Activated CD4-positive, alpha-beta T cell treated with anti-CD3 and anti-CD28 coated beads, Interleukin-2, amount 10 ng/mL, durations not matched to agents 24 days and 14 days (primary cell): ENCODE measurements around the gene ETNK2. TPM values are rescaled to one million over a fixed set of nuclear protein-coding genes. Genes with fewer than 3 reads are reported as not detected.
"Not testable (repeated sequence)": the region's sequence is repeated elsewhere in the genome, so short reads cannot be mapped to it uniquely, and the experiment has no call there.

Experiments used
- DNase-seq: peaks from one replicate; pipeline ENCODE4 v3.0.0; 2022
- H3K27ac Mint-ChIP-seq: one replicate; pipeline ENCODE4 v1.8.0; 2022; ENCODE audit warnings: mild to moderate bottlenecking, mixed read lengths
- H3K27me3 Mint-ChIP-seq: one replicate; pipeline ENCODE4 v1.8.0; 2022; ENCODE audit warnings: mixed read lengths
- H3K36me3 Mint-ChIP-seq: one replicate; pipeline ENCODE4 v1.8.0; 2022; ENCODE audit warnings: low read depth, mild to moderate bottlenecking, mixed read lengths
- H3K4me1 Mint-ChIP-seq: one replicate; pipeline ENCODE4 v1.8.0; 2021; ENCODE audit warnings: mixed read lengths
- H3K4me3 Mint-ChIP-seq: one replicate; pipeline ENCODE4 v1.8.0; 2022; ENCODE audit warnings: mild to moderate bottlenecking, moderate library complexity, mixed read lengths
- H3K9me3 Mint-ChIP-seq: one replicate; pipeline ENCODE4 v1.8.0; 2021; ENCODE audit warnings: mixed read lengths
- intact Hi-C: fragments of 100-400 bp; cut with micrococcal nuclease; formaldehyde crosslinking; loops from one replicate; pipeline ENCODE4 v1.15.1; 2023
- total RNA-seq: library from RNA; stranded (reverse); gene quantifications from 2 replicates; pipeline ENCODE4 v1.2.3, GENCODE V29; 2022

ETNK2 gene
- total RNA-seq, 1 donor from 2014 or later, result not detected

DNA sequence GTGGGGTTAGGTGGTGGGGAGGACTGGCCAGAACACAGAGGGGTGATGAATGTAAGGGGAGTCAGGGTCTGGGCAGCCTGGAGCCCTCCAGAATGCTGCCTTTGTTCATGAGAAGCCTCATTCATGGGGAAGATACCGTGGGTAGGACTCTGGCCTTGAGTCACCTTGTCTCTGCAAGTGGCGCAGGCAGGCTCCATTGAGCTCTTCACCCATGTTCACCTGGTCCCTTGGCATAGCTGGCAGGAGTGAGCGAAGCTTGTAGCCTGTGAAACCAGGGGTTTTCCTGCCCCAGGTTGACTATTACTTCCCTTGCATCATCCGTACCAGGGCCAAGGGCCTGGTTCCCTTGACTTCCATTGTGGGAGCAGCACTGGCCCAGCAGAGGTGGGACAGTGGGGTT, 53.2 kb downstream of the ETNK2 start:
- intact Hi-C loops, result no loop called here

GRCh38 chr1:204096931-204097330, 54.9 kb downstream of the ETNK2 start:
- DNase-seq, result no peak
- intact Hi-C loops, result no loop called here
- H3K27ac Mint-ChIP-seq, result no peak overlapping the region
- H3K27me3 Mint-ChIP-seq, result peaks cover 4% of the 10 kb centered on the region
- H3K4me3 Mint-ChIP-seq, result no peak overlapping the region
- H3K36me3 Mint-ChIP-seq, result no peaks in the 10 kb centered on the region
- H3K9me3 Mint-ChIP-seq, result no peaks in the 10 kb centered on the region
- no peaks in the 10 kb centered on the region for H3K4me1 Mint-ChIP-seq

More for the DNA sequence above, 53.2 kb downstream of the ETNK2 start:
- Mint-ChIP-seq H3K4me1 (peaks cover 12% of the 10 kb centered on the region), H3K4me3 (no peak overlapping the region), H3K36me3 (no peaks in the 10 kb centered on the region), H3K9me3 (no peaks in the 10 kb centered on the region), H3K27me3 (peaks cover 4% of the 10 kb centered on the region), H3K27ac (no peak overlapping the region)
- DNase-seq, result no peak

GRCh38 chr1:204094856-204095634, 56.8 kb downstream of the ETNK2 start:
- intact Hi-C loops, result no loop called here
- no peaks in the 10 kb centered on the region for H3K9me3 Mint-ChIP-seq
- H3K4me1 Mint-ChIP-seq, result no peaks in the 10 kb centered on the region
- peaks cover 2% of the 10 kb centered on the region for H3K27me3 Mint-ChIP-seq
- no peak overlapping the region for H3K4me3 Mint-ChIP-seq
- DNase-seq, result no peak
- H3K36me3 Mint-ChIP-seq, result no peaks in the 10 kb centered on the region
- H3K27ac Mint-ChIP-seq, result no peak overlapping the region

GRCh38 chr1:204094313-204094729, 57.5 kb downstream of the ETNK2 start:
- Mint-ChIP-seq H3K9me3 (no peaks in the 10 kb centered on the region), H3K27ac (no peak overlapping the region), H3K4me1 (no peaks in the 10 kb centered on the region), H3K27me3 (peaks cover 2% of the 10 kb centered on the region), H3K4me3 (no peak overlapping the region), H3K36me3 (no peaks in the 10 kb centered on the region)
- DNase-seq, result no peak
- intact Hi-C loops, result no loop called here

DNA sequence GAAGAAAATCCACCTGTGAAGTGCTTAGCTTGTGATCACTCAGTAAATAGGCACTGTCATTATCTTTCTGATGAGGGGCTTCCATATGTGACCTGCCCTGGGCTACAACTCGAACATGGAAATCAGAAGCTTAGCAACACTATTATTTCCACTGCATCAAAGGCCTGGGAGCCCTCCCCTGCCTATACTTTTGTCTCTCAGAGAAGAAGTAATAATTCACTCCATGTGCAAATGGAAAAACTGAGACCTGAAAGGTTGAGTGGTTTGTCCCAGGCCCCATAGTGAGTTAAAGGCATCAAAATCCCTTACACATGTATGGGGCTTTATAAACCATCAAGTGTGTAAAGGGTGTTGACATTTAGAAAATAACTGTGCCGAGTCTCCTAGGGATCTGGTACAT, 58.1 kb downstream of the ETNK2 start:
- intact Hi-C loops, result no loop called here
- Mint-ChIP-seq H3K27me3 (peaks cover 2% of the 10 kb centered on the region), H3K27ac (no peak overlapping the region), H3K4me1 (no peaks in the 10 kb centered on the region), H3K4me3 (no peak overlapping the region), H3K36me3 (no peaks in the 10 kb centered on the region), H3K9me3 (no peaks in the 10 kb centered on the region)
- DNase-seq, result no peak

GRCh38 chr1:204093421-204093717, 58.5 kb downstream of the ETNK2 start:
- no peak for DNase-seq
- peaks cover 2% of the 10 kb centered on the region for H3K27me3 Mint-ChIP-seq

DNA sequence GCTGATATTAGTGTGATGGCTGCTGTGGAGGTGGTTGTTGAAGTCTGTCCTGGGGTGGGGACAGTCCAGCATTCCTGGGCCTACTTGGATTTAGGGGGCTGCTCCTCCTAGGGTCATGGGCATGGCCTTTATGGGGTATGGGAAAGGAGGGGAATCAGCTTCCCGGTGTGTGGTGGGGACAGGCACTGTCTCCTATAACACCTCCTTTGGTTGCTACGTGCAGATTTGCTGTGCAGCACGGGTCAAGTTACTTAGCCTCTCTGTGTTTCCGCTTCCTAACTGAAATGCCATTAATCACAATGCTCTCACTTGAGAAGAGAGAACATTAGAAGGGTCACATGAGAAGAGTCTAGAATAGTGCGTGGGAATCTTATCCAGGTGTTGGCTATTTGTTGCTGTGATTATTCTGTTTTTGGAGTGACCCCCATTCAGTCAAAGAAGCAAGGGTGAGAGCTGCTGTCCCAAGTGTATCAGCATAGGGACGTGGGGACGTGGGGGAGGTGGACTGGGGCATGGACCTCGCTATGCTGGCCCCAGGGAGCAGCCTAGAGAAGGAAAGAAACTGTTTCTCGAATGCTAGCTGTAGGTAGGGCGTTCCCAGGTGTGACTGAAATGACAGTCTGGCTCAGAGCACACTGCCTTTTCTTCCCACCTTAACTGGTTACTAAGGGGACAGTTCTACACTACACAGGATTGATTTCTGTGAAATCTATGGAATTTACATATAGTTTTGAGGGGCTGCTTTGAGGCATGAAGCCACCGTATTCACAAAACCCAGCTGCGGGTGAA, 59.0 kb downstream of the ETNK2 start:
- no peak for DNase-seq
- H3K36me3 Mint-ChIP-seq, result no peaks in the 10 kb centered on the region
- intact Hi-C loops, result no loop called here
- no peak overlapping the region for H3K27ac Mint-ChIP-seq
- no peaks in the 10 kb centered on the region for H3K4me1 Mint-ChIP-seq
- H3K9me3 Mint-ChIP-seq, result no peaks in the 10 kb centered on the region
- peaks cover 2% of the 10 kb centered on the region for H3K27me3 Mint-ChIP-seq
- no peak overlapping the region for H3K4me3 Mint-ChIP-seq

More at GRCh38 chr1:204093421-204093717, 58.5 kb downstream of the ETNK2 start:
- Mint-ChIP-seq H3K4me3 (no peak overlapping the region), H3K9me3 (no peaks in the 10 kb centered on the region), H3K4me1 (no peaks in the 10 kb centered on the region), H3K36me3 (no peaks in the 10 kb centered on the region), H3K27ac (no peak overlapping the region)
- intact Hi-C loops, result no loop called here

DNA sequence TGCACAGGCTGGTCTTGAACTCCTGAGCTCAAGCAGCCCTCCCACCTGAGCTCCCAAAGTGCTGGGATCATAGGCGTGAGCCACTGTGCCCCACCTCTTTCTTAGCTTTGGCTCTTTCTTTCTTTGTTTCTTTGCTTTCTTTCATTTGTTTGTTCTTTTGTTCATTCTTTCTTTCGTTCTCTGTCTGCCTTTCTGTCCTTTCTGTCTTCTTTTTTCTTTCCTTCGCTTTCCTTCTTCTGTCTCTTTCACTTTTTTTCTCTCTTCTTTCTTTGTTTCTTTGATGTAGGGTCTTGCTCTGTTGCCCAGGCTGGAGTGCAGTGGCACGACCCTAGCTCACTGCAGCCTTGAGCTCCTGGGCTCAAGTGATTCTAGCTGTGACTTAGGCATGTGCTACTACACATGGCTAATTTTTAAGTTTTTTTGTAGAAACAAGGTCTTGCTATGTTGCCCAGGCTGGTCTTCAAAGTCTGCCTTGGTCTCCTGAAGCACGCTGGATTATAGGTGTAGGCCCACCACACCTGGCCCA, 60.0 kb downstream of the ETNK2 start:
- Mint-ChIP-seq H3K27ac (no peak overlapping the region), H3K4me3 (no peak overlapping the region), H3K4me1 (no peaks in the 10 kb centered on the region), H3K36me3 (no peaks in the 10 kb centered on the region), H3K9me3 (no peaks in the 10 kb centered on the region), H3K27me3 (peaks cover 2% of the 10 kb centered on the region)
- no peak for DNase-seq
- intact Hi-C loops, result no loop called here

DNA sequence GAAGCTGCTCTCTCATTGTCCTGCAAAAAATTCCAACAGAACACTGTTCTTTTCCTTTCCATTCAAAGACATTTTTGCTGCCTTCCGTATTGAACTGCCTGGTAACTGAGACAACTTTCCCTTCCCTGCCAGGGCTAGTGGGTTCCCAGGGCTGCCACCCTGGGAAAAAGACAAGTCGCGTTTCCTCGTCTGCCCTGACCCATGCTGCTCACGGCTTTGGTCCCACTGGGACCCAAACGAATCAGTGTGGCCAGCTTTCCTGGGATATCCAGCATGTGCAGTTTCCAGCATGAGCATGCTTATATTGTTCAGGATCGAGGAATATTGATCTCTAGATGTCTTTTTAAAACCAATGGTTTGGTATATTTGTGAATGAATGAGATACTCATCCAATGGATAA, 60.8 kb downstream of the ETNK2 start:
- no peak for DNase-seq
- H3K9me3 Mint-ChIP-seq, result no peaks in the 10 kb centered on the region
- no peak overlapping the region for H3K4me3 Mint-ChIP-seq
- no peak overlapping the region for H3K27ac Mint-ChIP-seq
- H3K4me1 Mint-ChIP-seq, result no peaks in the 10 kb centered on the region
- intact Hi-C loops, result no loop called here
- peaks cover 2% of the 10 kb centered on the region for H3K27me3 Mint-ChIP-seq
- no peaks in the 10 kb centered on the region for H3K36me3 Mint-ChIP-seq

DNA sequence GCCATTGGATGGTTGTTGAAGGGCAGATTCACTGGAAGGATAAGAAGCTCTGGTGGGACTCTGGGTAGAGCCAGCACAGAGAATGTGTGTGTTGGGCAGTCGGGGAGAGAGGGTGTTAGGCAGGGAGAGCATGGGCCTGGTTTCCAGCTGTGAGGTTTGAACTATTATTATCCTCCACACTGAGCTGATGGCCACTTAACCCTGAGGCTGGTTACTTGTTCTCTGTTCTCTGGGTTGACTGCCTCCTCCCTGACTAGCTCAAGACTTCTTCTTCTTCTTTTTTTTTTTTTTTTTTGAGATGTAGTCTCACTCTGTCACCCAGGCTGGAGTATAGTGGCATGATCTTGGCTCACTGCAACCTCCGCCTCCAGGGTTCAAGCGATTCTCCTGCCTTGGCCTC, 61.7 kb downstream of the ETNK2 start:
- H3K9me3 Mint-ChIP-seq, DNase-seq, H3K4me3 Mint-ChIP-seq, intact Hi-C loops, H3K4me1 Mint-ChIP-seq, H3K36me3 Mint-ChIP-seq, H3K27ac Mint-ChIP-seq, H3K27me3 Mint-ChIP-seq: not testable (repeated sequence)

DNA sequence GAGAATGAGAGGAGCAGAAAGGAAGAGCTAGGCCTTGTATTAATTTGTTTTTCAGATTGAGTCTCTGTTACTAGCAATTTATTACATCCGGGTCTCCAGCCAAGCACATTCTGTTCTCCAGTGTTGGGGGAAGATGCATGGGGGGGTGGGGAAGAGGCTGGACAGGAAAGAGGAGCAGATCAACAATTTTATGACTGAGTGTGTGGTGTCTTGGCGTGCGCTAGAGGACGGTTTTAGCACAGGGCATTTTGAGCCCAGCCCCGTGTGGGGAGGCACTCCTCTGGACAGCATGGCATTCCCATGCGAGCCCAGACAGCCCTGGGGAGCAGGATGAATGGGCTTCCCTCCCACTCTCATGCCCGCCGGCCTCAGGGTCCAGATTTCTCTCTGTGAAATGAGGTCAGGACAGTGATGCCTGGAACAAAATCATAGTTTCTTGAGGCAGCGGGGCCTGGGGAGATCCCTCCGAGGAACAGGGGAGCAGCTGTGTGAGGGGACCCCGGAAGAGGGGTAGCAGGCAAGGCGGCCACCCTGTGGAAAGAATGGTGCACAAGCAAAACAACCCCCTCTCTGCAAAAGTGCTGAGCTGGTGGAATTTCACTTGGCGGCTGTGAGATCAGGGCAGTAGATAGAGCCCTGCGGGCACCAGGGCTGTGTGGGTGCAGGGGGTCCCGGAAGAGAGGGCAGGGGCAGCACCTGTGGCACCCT, 62.6 kb downstream of the ETNK2 start:
- Mint-ChIP-seq H3K27ac (no peak overlapping the region), H3K27me3 (peaks cover 2% of the 10 kb centered on the region), H3K36me3 (no peaks in the 10 kb centered on the region), H3K4me1 (no peaks in the 10 kb centered on the region), H3K4me3 (no peak overlapping the region), H3K9me3 (no peaks in the 10 kb centered on the region)
- no peak for DNase-seq
- intact Hi-C loops, result no loop called here

GRCh38 chr1:204088596-204088995, 63.2 kb downstream of the ETNK2 start:
- no peak overlapping the region for H3K4me3 Mint-ChIP-seq
- H3K4me1 Mint-ChIP-seq, result no peaks in the 10 kb centered on the region
- DNase-seq, result no peak
- H3K27me3 Mint-ChIP-seq, result peaks cover 2% of the 10 kb centered on the region
- H3K27ac Mint-ChIP-seq, result no peak overlapping the region
- H3K9me3 Mint-ChIP-seq, result no peaks in the 10 kb centered on the region
- H3K36me3 Mint-ChIP-seq, result no peaks in the 10 kb centered on the region
- intact Hi-C loops, result no loop called here

DNA sequence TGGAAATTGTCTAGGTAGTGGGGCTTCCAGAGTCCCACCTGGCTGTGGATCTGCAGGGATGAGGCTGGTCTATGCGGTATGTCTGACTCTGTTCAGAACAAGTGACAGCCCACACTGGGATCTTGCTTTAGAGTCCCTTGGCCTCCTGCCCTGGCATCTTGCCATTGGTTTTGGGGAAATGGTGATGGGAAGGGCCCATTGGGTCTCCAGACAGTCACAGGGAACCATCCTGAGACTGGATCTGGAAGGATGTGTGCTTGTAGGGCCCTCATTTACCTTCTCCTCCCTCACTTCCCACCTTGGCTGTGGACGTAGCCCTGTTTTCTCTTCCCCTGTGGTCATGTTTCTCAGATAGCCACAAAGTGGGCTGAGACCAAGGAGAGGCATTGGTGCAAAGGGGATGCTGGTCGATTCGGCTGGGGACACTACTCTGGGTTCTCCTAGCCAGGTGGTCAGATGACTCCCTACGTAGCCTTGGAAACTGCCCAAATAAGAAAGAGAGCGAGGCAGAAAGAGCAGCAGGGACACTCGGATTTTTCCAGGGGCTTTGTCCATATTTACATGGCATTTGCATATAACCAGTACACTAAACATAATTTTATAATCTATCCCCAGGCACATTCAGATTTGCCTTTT, 63.8 kb downstream of the ETNK2 start:
- no peaks in the 10 kb centered on the region for H3K4me1 Mint-ChIP-seq
- DNase-seq, result no peak
- H3K36me3 Mint-ChIP-seq, result no peaks in the 10 kb centered on the region
- intact Hi-C loops, result no loop called here
- no peak overlapping the region for H3K27ac Mint-ChIP-seq
- H3K4me3 Mint-ChIP-seq, result no peak overlapping the region
- no peaks in the 10 kb centered on the region for H3K9me3 Mint-ChIP-seq
- peaks cover 2% of the 10 kb centered on the region for H3K27me3 Mint-ChIP-seq
